ENCODE data around the gene MYOD1. TPM values are rescaled to one million over a fixed set of nuclear protein-coding genes. Genes with fewer than 3 reads are reported as not detected.

MYOD1 gene
- total and polyA plus RNA-seq, 9 of the 15 experiments (the other 6 are each of a cell fraction or from before 2014, with no cell fraction given): not detected

GRCh38 chr11:17691976-17692375, 27.4 kb upstream of the MYOD1 start:
- 3% methylated on average over 10 of the region's 10 CpGs for WGBS (ENCODE audit: insufficient coverage, low coverage, missing lambda C conversion rate)
- no peak overlapping the region for H3K27ac ChIP-seq (ENCODE audit: extremely low read depth, low read depth, low read length)
- H3K4me2 ChIP-seq (ENCODE audit: insufficient read depth, low read length): no peak overlapping the region
- DNase-seq (ENCODE audit: extremely low read depth in 1 of 4, low spot score in 3 of 4) (no peak), ATAC-seq (no peak), FAIRE-seq (no peak)
- H3K4me3 ChIP-seq: no peak overlapping the region
- BruUV-seq (replicated peaks): no TSS peak
- ChIA-PET POLR2A (no interaction called here), CTCF (ENCODE audit: low intra/inter-chr PET ratio) (no interaction called here)
- peaks cover 37 to 60% of the 10 kb centered on the region in 2 experiments for H3K27me3 ChIP-seq (ENCODE audit: control insufficient read depth in 2 of 2, insufficient read depth in 2 of 2, low read length in 2 of 2)
- no peaks in the 10 kb centered on the region for H3K9me3 ChIP-seq (replicated peaks; ENCODE audit: control insufficient read depth, insufficient read depth, low read depth, low read length)
- no peak overlapping the region for H3K9ac ChIP-seq (ENCODE audit: insufficient read depth in 1 of 2, low read depth in 2 of 2, low read length in 2 of 2)
- no peaks in the 10 kb centered on the region for H3K9me1 ChIP-seq (ENCODE audit: control insufficient read depth, insufficient read depth, low read length)
- no peaks in the 10 kb centered on the region for H3K79me2 ChIP-seq (ENCODE audit: control insufficient read depth, insufficient read depth, low read length)
- in situ Hi-C loops (cut with MboI) (no loop called here), intact Hi-C loops (cut with micrococcal nuclease) (no loop called here)
- no peak overlapping the region for H2AFZ ChIP-seq (ENCODE audit: low read depth, low read length)
- no peaks in the 10 kb centered on the region for H3K36me3 ChIP-seq (ENCODE audit: control insufficient read depth, insufficient read depth, low read length)
- peaks cover 0 to 8% of the 10 kb centered on the region in 2 experiments; a peak in 1 of 5 replicates for H3K4me1 ChIP-seq (replicated peaks in 1 of 2; ENCODE audit: control insufficient read depth in 2 of 2, insufficient read depth in 2 of 2, low read length in 2 of 2)
- no peaks in the 10 kb centered on the region for H4K20me1 ChIP-seq (replicated peaks; ENCODE audit: control insufficient read depth, insufficient read depth, low read length)
- TF ChIP-seq CTCFL (IDR thresholded peaks at IDR 0.05; ENCODE audit: borderline replicate concordance, insufficient read depth, low read depth, low read length, poor library complexity, severe bottlenecking) (no peak), GATAD2B (IDR thresholded peaks at IDR 0.05; ENCODE audit: borderline replicate concordance) (no peak), SMARCE1 (IDR thresholded peaks at IDR 0.05) (no peak), CBX3 (IDR thresholded peaks at IDR 0.05; ENCODE audit: borderline replicate concordance in 1 of 2, low read length in 2 of 2) (no peak), ZNF217 (CRISPR knock-in tag; IDR thresholded peaks at IDR 0.05) (no peak), MCM7 (IDR thresholded peaks at IDR 0.05) (no peak), HDAC1 (IDR thresholded peaks at IDR 0.05) (no peak), SRSF1 (IDR thresholded peaks at IDR 0.05; ENCODE audit: low read depth, low read length) (no peak), ZNF655 (CRISPR knock-in tag; IDR thresholded peaks at IDR 0.05) (no peak), ZNF778 (CRISPR knock-in tag; IDR thresholded peaks at IDR 0.05) (no peak), FOXP4 (CRISPR knock-in tag; IDR thresholded peaks at IDR 0.05; ENCODE audit: borderline replicate concordance) (no peak), PRPF4 (IDR thresholded peaks at IDR 0.05; ENCODE audit: insufficient read depth, low read depth, low read length, poor library complexity, severe bottlenecking) (no peak), CC2D1A (IDR thresholded peaks at IDR 0.05) (no peak), NELFE (IDR thresholded peaks at IDR 0.05; ENCODE audit: insufficient read depth, insufficient read length) (no peak), HNRNPK (IDR thresholded peaks at IDR 0.05; ENCODE audit: low read depth, low read length, poor library complexity, severe bottlenecking) (no peak)
